ENCODE results near the gene PRRC2B.

DNA sequence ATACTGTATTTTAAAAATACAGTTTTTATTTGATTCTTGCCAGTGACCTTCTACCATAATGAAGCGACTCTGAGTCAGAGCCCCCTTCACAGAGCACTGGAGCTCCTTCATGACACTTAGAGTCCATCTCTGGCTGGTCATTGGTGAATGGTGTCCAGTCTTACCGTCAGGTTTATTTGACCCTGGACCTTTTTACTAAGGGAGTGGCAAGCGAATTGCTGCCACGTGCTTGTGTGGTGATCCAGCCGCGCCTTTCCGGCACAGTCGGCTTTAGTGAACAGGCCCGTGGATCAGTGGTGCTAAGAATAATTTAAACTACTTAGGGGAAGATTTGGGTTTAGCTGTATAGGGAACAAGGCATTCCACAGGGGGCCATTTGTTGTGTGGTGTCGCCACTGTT, 48.5 kb downstream of the PRRC2B start:
- no peak for TF ChIP-seq POLR2A (IDR thresholded peaks at IDR 0.05)
- TF ChIP-seq, protein P1, sequence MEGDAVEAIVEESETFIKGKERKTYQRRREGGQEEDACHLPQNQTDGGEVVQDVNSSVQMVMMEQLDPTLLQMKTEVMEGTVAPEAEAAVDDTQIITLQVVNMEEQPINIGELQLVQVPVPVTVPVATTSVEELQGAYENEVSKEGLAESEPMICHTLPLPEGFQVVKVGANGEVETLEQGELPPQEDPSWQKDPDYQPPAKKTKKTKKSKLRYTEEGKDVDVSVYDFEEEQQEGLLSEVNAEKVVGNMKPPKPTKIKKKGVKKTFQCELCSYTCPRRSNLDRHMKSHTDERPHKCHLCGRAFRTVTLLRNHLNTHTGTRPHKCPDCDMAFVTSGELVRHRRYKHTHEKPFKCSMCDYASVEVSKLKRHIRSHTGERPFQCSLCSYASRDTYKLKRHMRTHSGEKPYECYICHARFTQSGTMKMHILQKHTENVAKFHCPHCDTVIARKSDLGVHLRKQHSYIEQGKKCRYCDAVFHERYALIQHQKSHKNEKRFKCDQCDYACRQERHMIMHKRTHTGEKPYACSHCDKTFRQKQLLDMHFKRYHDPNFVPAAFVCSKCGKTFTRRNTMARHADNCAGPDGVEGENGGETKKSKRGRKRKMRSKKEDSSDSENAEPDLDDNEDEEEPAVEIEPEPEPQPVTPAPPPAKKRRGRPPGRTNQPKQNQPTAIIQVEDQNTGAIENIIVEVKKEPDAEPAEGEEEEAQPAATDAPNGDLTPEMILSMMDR (IDR thresholded peaks at IDR 0.05) = no peak

All from ovary (tissue), 3 donors.